GM12873 (cell line): ENCODE measurements around the gene SHMT2.

Source experiments
- TF ChIP-seq, protein P1 (sequence below): IDR thresholded peaks from 2 replicates; pipeline ENCODE4 v1.5.1; 2012; ENCODE audit warnings: low read depth, mild to moderate bottlenecking, moderate library complexity, low read length, control low read depth; ENCODE audit not compliant: insufficient read depth; ENCODE audit errors: missing control alignments

The SHMT2 gene

DNA sequence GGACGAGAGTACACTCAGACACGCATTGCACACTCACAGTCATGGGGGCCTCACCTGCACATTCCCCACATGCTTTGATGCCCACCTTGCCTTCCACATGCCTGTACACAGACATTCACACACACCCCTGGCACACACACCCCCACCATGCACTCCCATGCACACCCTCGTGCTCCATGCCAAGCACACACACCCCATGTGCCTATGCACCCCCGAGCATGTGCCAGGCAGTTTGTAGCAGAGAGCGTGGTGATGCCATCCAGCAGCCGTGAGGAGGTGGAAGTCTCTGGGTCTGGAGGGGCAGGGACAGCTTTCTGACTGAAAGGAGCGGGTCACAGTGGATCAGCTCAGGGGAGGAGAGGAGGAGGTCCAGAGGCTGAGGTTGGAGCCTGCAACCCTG is 23.6 kb upstream of the SHMT2 start:
- TF ChIP-seq, protein P1, sequence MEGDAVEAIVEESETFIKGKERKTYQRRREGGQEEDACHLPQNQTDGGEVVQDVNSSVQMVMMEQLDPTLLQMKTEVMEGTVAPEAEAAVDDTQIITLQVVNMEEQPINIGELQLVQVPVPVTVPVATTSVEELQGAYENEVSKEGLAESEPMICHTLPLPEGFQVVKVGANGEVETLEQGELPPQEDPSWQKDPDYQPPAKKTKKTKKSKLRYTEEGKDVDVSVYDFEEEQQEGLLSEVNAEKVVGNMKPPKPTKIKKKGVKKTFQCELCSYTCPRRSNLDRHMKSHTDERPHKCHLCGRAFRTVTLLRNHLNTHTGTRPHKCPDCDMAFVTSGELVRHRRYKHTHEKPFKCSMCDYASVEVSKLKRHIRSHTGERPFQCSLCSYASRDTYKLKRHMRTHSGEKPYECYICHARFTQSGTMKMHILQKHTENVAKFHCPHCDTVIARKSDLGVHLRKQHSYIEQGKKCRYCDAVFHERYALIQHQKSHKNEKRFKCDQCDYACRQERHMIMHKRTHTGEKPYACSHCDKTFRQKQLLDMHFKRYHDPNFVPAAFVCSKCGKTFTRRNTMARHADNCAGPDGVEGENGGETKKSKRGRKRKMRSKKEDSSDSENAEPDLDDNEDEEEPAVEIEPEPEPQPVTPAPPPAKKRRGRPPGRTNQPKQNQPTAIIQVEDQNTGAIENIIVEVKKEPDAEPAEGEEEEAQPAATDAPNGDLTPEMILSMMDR, result no peak

DNA sequence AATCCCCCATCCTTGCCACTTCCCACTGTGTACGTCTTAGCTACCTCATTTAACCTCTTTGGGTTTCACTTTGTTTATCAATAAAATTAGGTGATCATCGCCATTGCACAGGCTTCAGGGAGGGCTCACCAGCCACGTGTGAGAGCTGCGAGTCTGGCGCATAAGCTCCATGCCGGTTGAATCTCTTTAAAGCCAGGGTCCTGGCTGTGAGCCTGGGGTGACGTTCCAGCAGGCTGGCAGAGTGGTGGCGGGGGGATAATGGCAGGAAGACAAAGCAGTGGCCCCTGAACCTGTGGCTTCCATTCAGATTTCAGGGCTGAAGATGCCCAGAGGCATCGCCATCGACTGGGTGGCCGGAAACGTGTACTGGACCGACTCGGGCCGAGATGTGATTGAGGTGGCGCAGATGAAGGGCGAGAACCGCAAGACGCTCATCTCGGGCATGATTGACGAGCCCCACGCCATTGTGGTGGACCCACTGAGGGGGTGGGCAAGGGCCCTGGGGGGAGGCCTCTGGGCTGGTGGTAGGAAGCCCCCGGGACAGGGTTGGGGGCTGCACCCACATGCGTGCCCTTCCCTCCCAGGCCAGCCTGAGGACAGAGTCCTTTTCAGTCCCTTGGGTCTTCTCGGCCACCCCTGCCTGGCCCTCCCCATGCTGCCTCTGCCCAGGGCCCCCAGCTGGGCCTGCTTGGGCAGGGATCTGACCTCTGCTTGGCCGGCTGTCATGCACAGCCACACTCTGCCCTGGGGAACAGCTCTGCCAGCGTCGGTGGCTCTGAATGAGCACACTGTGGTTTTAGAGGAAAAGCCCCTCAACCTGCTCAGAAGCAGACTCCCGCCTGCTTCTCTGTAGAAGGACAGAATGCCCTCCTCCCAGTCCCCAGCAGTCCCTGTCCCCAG is 21.5 kb upstream of the SHMT2 start:
- TF ChIP-seq, protein P1, result no peak

DNA sequence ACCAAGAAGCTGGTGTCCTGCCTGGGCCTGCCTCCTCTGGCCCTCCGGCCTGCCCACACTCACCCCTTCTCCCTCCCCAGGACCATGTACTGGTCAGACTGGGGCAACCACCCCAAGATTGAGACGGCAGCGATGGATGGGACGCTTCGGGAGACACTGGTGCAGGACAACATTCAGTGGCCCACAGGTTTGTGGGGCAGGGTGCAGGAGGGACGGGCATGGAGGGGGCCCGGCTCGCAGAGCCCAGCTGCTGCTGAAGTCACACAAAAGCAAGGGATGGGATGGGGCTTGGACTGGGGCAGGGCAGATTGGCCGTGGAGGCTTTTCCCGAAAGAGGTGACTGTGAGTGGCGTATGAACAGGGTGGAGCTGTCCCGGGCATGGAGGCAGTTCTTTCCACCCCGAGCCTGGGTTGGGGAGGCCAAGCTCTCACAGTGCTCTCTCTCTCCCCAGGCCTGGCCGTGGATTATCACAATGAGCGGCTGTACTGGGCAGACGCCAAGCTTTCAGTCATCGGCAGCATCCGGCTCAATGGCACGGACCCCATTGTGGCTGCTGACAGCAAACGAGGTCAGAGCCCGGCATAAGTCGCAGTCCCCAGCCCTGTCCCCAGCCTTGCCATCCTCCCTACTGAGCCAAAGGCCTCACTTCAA is 20.8 kb upstream of the SHMT2 start:
- TF ChIP-seq, protein P1, result no peak

DNA sequence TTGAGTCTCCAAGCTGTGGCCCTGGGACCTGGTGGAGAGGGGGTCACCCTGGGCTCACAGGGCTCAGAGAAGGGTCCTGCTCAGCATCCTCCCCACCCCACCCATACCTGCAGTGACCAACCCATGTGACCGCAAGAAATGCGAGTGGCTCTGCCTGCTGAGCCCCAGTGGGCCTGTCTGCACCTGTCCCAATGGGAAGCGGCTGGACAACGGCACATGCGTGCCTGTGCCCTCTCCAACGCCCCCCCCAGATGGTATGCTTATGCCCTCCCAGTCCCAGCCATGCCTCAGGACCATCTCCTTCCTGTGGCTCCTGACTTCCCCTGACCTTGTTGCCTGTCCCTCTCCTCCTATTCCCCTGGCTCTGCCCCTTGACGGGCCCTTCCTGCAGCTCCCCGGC is 19.6 kb upstream of the SHMT2 start:
- TF ChIP-seq, protein P1, result no peak

DNA sequence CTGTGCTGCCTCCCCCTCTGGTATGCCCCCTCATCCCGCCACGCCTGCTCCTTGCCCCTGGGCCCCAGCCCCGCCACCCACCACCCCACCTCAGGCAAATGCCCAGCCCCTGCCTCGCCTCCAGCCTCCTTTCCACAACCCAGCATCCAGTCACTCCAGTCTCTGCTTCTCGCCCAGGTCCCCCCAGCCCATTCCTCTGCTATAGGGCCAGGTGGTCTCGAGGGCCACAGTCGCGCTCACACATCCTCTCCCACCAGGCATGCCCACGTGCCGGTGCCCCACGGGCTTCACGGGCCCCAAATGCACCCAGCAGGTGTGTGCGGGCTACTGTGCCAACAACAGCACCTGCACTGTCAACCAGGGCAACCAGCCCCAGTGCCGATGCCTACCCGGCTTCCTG is 19.1 kb upstream of the SHMT2 start:
- TF ChIP-seq, protein P1, result no peak

DNA sequence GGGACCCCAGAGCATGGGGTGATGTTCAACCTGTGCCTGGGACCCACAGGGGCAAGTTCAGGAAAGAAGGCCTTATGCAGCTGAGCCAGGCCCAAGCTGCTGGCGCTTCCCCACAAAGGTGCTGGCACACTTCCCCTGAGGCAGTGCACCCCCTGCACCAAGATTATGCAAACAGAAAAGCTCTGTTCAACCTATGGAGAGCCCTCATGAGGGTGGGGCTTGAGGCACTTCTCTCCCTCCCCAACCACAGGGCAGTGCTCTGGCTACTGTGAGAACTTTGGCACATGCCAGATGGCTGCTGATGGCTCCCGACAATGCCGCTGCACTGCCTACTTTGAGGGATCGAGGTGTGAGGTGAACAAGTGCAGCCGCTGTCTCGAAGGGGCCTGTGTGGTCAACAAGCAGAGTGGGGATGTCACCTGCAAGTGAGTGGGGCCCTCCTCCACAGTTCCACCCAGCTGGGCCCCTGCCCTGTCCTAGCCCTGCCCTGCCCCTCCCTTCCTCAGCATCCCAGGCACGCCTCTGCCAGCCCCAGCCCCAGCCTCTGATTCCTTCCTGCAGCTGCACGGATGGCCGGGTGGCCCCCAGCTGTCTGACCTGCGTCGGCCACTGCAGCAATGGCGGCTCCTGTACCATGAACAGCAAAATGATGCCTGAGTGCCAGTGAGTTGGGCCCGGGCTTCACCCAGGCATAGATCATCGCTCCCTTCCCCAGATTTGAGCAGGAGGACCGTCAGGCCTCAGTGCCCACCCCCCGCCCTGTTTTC is 18.4 kb upstream of the SHMT2 start:
- TF ChIP-seq, protein P1, result no peak
